Astrocyte of the cerebellum (primary cell): Measurements from ENCODE around the gene R3HDM2.
A peak's percentile ranks its signal among the peaks of the same experiment; 100 is the strongest.

Experiments
- DNase-seq: peaks from one replicate; pipeline ENCODE4 v3.0.0-alpha.2; 2011; ENCODE audit warnings: low read depth
- H3K4me3 ChIP-seq: 2 replicates; pipeline ENCODE4 v1.5.1; 2011; ENCODE audit warnings: mild to moderate bottlenecking, low read depth, low read length, moderate library complexity
- in situ Hi-C: cut with HindIII; loops from 2 replicates; pipeline ENCODE4 v1.10.0; 2017; ENCODE audit warnings: low sequenced_read_pairs
- TF ChIP-seq, protein P1 (sequence below): IDR thresholded peaks from 2 replicates; pipeline ENCODE4 v1.5.1; 2012; ENCODE audit warnings: low read length, low read depth, moderate library complexity, mild to moderate bottlenecking; ENCODE audit errors: missing control alignments

Gene R3HDM2

GRCh38 chr12:57476162-57476992, 45.5 kb upstream of the R3HDM2 start:
- peak overlapping the region; percentile 15 for H3K4me3 ChIP-seq
- DNase-seq: no peak
- in situ Hi-C loops: no loop called here
- TF ChIP-seq, protein P1, sequence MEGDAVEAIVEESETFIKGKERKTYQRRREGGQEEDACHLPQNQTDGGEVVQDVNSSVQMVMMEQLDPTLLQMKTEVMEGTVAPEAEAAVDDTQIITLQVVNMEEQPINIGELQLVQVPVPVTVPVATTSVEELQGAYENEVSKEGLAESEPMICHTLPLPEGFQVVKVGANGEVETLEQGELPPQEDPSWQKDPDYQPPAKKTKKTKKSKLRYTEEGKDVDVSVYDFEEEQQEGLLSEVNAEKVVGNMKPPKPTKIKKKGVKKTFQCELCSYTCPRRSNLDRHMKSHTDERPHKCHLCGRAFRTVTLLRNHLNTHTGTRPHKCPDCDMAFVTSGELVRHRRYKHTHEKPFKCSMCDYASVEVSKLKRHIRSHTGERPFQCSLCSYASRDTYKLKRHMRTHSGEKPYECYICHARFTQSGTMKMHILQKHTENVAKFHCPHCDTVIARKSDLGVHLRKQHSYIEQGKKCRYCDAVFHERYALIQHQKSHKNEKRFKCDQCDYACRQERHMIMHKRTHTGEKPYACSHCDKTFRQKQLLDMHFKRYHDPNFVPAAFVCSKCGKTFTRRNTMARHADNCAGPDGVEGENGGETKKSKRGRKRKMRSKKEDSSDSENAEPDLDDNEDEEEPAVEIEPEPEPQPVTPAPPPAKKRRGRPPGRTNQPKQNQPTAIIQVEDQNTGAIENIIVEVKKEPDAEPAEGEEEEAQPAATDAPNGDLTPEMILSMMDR: no peak

- H3K4me3 ChIP-seq: peak overlapping the region; percentile 15
- DNase-seq: no peak
- TF ChIP-seq, protein P1: no peak
- in situ Hi-C loops: no loop called here
Measured at GRCh38 chr12:57475271-57476161, 44.7 kb upstream of the R3HDM2 start.

DNA sequence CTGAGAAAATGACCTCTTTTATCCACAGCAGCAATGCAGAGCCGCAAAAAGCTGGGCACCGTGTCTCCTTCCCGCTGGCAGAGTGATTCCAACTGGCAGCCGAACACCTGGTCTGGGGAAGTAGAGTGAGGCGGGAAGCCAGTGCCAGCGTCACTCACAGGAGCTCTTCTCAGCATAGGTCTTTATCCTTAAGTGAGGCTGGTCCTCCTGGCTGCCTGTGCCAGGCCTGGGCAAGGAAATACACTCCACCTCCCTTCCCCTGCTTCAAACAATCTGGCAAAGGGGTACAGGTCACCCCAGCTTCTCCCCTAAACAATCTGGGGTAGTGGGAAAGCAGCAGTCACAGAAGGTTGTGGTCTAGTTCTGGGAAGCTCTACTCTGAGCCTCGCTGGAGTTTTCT, 44.0 kb upstream of the R3HDM2 start:
- DNase-seq: no peak
- TF ChIP-seq, protein P1: no peak
- no peak overlapping the region for H3K4me3 ChIP-seq
- in situ Hi-C loops: loop anchor here (25.0 kb wide), 1 partner anchor 163 kb away; no protein-coding TSS in a partner anchor

- TF ChIP-seq, protein P1: no peak
- in situ Hi-C loops: loop anchor here (25.0 kb wide), 1 partner anchor 162 kb away; no protein-coding TSS in a partner anchor
- DNase-seq: no peak
- H3K4me3 ChIP-seq: no peak overlapping the region
Measured at GRCh38 chr12:57474430-57474829, 43.6 kb upstream of the R3HDM2 start.

DNA sequence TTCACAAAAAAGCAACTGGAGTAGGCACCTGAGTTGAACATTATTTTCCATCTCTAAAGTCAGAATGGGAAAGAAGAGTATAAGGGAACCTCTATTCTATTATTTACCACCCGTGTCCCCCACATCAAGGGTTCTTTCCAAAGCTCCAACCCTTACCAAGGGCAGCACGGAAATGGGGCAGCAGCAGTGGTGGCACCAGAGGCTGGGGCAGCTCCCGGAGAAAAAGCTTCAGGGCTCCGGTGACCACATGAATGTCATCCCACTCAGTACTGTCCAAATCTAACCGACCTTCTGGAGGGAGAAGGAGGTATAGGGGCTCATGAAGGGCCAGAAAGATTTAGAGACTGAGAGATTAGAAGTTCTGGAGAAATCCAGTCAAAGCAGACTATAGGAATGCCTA, 43.0 kb upstream of the R3HDM2 start:
- in situ Hi-C loops: loop anchor here (25.0 kb wide), 1 partner anchor 162 kb away; no protein-coding TSS in a partner anchor
- DNase-seq: no peak
- H3K4me3 ChIP-seq: no peak overlapping the region
- TF ChIP-seq, protein P1: no peak

- in situ Hi-C loops: loop anchor here (25.0 kb wide), 1 partner anchor 161 kb away; no protein-coding TSS in a partner anchor
- DNase-seq: no peak
- H3K4me3 ChIP-seq: no peak overlapping the region
- TF ChIP-seq, protein P1: no peak
Measured at GRCh38 chr12:57473392-57473791, 42.5 kb upstream of the R3HDM2 start.
